ENCODE measurements around the gene NR6A1. TPM values are rescaled to one million over a fixed set of nuclear protein-coding genes. Genes with fewer than 3 reads are reported as not detected.

NR6A1 gene
- total RNA-seq, 1 donor from 2014 or later = 0.92 TPM

GRCh38 chr9:124771867-124772679, 962 bp upstream of the NR6A1 start:
- TF ChIP-seq, protein P1, sequence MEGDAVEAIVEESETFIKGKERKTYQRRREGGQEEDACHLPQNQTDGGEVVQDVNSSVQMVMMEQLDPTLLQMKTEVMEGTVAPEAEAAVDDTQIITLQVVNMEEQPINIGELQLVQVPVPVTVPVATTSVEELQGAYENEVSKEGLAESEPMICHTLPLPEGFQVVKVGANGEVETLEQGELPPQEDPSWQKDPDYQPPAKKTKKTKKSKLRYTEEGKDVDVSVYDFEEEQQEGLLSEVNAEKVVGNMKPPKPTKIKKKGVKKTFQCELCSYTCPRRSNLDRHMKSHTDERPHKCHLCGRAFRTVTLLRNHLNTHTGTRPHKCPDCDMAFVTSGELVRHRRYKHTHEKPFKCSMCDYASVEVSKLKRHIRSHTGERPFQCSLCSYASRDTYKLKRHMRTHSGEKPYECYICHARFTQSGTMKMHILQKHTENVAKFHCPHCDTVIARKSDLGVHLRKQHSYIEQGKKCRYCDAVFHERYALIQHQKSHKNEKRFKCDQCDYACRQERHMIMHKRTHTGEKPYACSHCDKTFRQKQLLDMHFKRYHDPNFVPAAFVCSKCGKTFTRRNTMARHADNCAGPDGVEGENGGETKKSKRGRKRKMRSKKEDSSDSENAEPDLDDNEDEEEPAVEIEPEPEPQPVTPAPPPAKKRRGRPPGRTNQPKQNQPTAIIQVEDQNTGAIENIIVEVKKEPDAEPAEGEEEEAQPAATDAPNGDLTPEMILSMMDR (IDR thresholded peaks at IDR 0.05; ENCODE audit: insufficient read depth, low read length, poor library complexity, severe bottlenecking) = peak; percentile 95
- peaks cover 9% of the 10 kb centered on the region for H3K27me3 ChIP-seq (ENCODE audit: control insufficient read depth, insufficient read depth, low read length)
- no peak for DNase-seq (ENCODE audit: low read depth)
- peak overlapping the region; percentile 45 for H3K4me3 ChIP-seq (ENCODE audit: low read depth, low read length)
- no peaks in the 10 kb centered on the region for H3K36me3 ChIP-seq (ENCODE audit: control insufficient read depth, insufficient read depth, low read length)

GRCh38 chr9:124770359-124771020, 621 bp downstream of the NR6A1 start:
- DNase-seq (ENCODE audit: low read depth) = no peak

DNA sequence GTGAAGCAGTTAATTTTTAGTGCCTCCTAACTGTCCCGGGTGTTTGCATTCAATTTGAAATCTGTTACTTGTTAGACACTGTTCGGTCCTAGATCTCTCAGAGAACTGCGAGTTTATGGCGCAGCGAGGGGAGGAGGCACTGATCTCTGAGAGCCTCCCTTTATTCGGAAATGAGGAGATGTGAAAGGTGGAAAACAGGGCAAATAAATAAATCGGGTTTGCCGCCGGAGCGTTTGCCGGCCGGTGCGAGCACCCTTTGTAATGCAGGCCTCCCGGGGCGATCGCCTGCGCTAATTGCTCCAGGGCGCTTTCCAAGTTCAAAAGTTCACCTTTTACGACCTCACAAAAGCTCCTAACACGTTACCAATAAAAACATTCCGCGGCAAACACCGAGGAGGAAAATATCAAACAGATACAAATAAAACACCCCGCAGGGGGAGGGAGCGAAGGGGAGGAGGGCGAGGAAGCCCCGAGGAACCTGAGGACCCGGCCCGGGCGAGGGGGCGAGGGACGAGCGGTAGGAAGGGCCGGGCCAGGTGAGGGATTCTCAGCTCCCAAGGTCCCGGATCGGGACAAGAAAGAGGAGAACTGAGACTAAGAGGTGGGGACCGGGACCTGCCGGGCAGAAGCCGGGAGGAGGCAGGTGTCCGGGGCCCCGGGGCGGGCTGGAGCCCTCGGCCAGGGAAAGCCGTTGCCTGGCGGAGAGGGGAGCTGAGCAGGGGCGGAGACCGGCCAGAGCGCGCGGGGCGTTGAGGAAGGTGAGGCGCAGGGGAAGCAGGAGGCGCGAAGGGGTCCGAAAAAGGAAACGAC, 1.4 kb downstream of the NR6A1 start:
- no peak for DNase-seq (ENCODE audit: low read depth)
- Histone ChIP-seq H3K36me3 (ENCODE audit: control insufficient read depth, insufficient read depth, low read length) (no peaks in the 10 kb centered on the region), H3K4me3 (ENCODE audit: low read depth, low read length) (peak overlapping the region; percentile 83), H3K27me3 (ENCODE audit: control insufficient read depth, insufficient read depth, low read length) (peaks cover 9% of the 10 kb centered on the region)
- TF ChIP-seq, protein P1 (IDR thresholded peaks at IDR 0.05; ENCODE audit: insufficient read depth, low read length, poor library complexity, severe bottlenecking) = no peak

More at GRCh38 chr9:124770359-124771020, 621 bp downstream of the NR6A1 start:
- Histone ChIP-seq H3K4me3 (ENCODE audit: low read depth, low read length) (peak overlapping the region; percentile 83), H3K36me3 (ENCODE audit: control insufficient read depth, insufficient read depth, low read length) (no peaks in the 10 kb centered on the region), H3K27me3 (ENCODE audit: control insufficient read depth, insufficient read depth, low read length) (peaks cover 9% of the 10 kb centered on the region)
- TF ChIP-seq, protein P1 (IDR thresholded peaks at IDR 0.05; ENCODE audit: insufficient read depth, low read length, poor library complexity, severe bottlenecking) = no peak

DNA sequence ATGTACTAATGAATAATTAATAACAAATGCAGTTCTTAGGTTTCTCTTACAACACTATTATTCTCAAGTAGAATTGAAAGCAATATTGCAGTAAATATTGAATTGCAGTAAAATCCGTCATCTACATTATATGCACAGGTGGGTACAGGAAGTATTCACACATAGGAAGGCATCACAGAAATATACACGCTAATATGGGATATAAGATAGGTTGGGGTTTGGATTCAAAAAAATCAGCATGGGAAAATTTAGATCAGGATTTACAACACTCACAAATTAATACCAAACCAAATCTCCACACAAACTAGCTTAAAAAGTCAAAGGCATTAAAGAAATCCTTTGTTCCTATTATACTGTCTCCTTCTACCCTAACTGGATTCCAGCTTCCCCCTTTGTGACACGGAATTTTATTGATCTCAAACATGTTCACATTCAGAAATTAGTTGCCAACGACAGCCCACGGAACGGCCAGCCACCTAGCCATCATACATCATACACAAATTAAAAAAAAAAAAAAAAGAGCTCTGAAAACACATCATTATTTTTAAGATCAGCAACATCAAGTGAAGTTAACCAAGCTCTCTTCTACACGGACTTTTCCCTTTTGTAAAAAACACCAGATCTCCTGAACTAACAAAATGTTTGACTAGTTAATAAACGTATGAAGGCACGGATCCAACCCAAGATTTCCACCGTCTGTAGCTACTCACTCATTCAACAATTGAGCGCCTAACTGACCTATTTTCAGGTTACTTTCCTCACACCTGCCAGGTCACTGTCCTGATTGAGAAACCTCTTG, 2.2 kb downstream of the NR6A1 start:
- Histone ChIP-seq H3K4me3 (ENCODE audit: low read depth, low read length) (peak overlapping the region; percentile 83), H3K27me3 (ENCODE audit: control insufficient read depth, insufficient read depth, low read length) (peaks cover 9% of the 10 kb centered on the region), H3K36me3 (ENCODE audit: control insufficient read depth, insufficient read depth, low read length) (no peaks in the 10 kb centered on the region)
- no peak for DNase-seq (ENCODE audit: low read depth)
- TF ChIP-seq, protein P1 (IDR thresholded peaks at IDR 0.05; ENCODE audit: insufficient read depth, low read length, poor library complexity, severe bottlenecking) = no peak

DNA sequence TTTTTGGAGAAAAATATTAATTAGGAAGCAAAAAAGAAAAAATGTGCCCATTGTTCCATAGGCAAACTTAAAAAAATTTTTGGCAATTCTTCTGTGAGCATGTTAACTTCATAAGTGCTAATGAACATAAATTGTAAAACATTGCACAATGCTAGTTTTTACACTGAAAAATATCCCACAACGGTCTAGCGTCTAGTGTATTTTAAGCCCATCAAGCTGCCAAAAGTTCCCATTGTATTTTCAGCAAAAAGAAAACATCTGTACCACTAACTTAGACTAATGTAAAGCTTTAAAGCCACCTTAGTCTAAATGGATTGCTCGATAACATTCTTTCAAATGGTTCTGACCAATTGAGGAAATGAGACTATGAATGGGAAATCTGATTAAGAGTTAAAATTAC, 2.8 kb downstream of the NR6A1 start:
- no peak overlapping the region for H3K4me3 ChIP-seq (ENCODE audit: low read depth, low read length)
- DNase-seq (ENCODE audit: low read depth) = no peak
- TF ChIP-seq, protein P1 (IDR thresholded peaks at IDR 0.05; ENCODE audit: insufficient read depth, low read length, poor library complexity, severe bottlenecking) = no peak
- no peaks in the 10 kb centered on the region for H3K36me3 ChIP-seq (ENCODE audit: control insufficient read depth, insufficient read depth, low read length)
- peaks cover 9% of the 10 kb centered on the region for H3K27me3 ChIP-seq (ENCODE audit: control insufficient read depth, insufficient read depth, low read length)
